GM19035 (cell line): ENCODE data around the gene ZNF700.
"Not testable (repeated sequence)": the region's sequence is repeated elsewhere in the genome, so short reads cannot be mapped to it uniquely, and the experiment has no call there.

Experiments
- ATAC-seq: cut with Tn5 transposase; IDR thresholded peaks from one replicate; pipeline ENCODE4 v1.9.1; 2021; ENCODE audit not compliant: unreplicated experiment

Gene ZNF700

GRCh38 chr19:11987405-11988281 lies 62.7 kb downstream of the ZNF700 start:
- ATAC-seq, result peak; percentile 82

- ATAC-seq, result no peak
Measured at GRCh38 chr19:11989112-11989456, 64.2 kb downstream of the ZNF700 start.

- not testable (repeated sequence) for ATAC-seq
Measured at GRCh38 chr19:11991921-11992320, 67.0 kb downstream of the ZNF700 start.

GRCh38 chr19:11995174-11995573 lies 70.3 kb downstream of the ZNF700 start:
- ATAC-seq, result no peak
